Measurements from ENCODE around the gene SFT2D1.

- TF ChIP-seq CTCF (IDR thresholded peaks at IDR 0.05) (no peak), EP300 (IDR thresholded peaks at IDR 0.05) (no peak)
Observed at GRCh38 chr6:166281104-166281503, 61.2 kb downstream of the SFT2D1 start.
